A673 (cell line): Measurements from ENCODE around the gene CEBPE. TPM values are rescaled to one million over a fixed set of nuclear protein-coding genes. Genes with fewer than 3 reads are reported as not detected.

ENCODE experiments used
- BruUV-seq: library from RNA; stranded (reverse); fragments of 400-500 nt; replicated peaks from 2 replicates; lab custom pipeline; 2021; lab: Mats Ljungman, UMichigan
- CTCF ChIA-PET: fragments of 300-600 bp; sonication (Branson Sonifier 250); formaldehyde crosslinking; loops from one replicate; lab custom pipeline; 2022; ENCODE audit warnings: antibody characterized with exemption; lab: Charles Lee
- POLR2A ChIA-PET: fragments of 300-600 bp; sonication (Branson Sonifier 250); formaldehyde crosslinking; loops from one replicate; lab custom pipeline; 2022; ENCODE audit warnings: antibody characterized with exemption; ENCODE audit not compliant: low non-redundant PET; lab: Charles Lee
- DNase-seq: peaks from one replicate; pipeline ENCODE4 v3.0.0-alpha.2; 2015; ENCODE audit warnings: low spot score
- H3K27ac ChIP-seq: fragments of 200-600 bp; sonication (generic); 2 replicates; pipeline ENCODE4 v1.5.1; 2016; ENCODE audit warnings: mixed run types, low read depth, mild to moderate bottlenecking, mixed read lengths, antibody characterized with exemption, low read length; ENCODE audit not compliant: poor library complexity, severe bottlenecking
- H3K27me3 ChIP-seq: fragments of 200-600 bp; sonication (generic); replicated peaks from 2 replicates; pipeline ENCODE4 v1.6.1; 2017; ENCODE audit warnings: mixed run types, low read depth, mild to moderate bottlenecking, mixed read lengths, antibody characterized with exemption, low read length; ENCODE audit not compliant: insufficient read depth, poor library complexity
- H3K36me3 ChIP-seq: fragments of 200-600 bp; sonication (generic); 2 replicates; pipeline ENCODE4 v1.6.1; 2016; ENCODE audit warnings: mixed run types, mild to moderate bottlenecking, mixed read lengths, antibody characterized with exemption, low read length; ENCODE audit not compliant: insufficient read depth, poor library complexity, severe bottlenecking
- H3K4me1 ChIP-seq: fragments of 200-600 bp; sonication (generic); 2 replicates; pipeline ENCODE4 v1.6.1; 2017; ENCODE audit warnings: mixed run types, mild to moderate bottlenecking, mixed read lengths, antibody characterized with exemption, low read length; ENCODE audit not compliant: insufficient read depth, poor library complexity, severe bottlenecking
- H3K4me3 ChIP-seq: fragments of 200-600 bp; sonication (generic); 2 replicates; pipeline ENCODE4 v1.5.1; 2016; ENCODE audit warnings: low read depth, mixed run types, mild to moderate bottlenecking, mixed read lengths, low read length; ENCODE audit not compliant: poor library complexity, severe bottlenecking
- H3K9me3 ChIP-seq: fragments of 200-600 bp; sonication (generic); 2 replicates; pipeline ENCODE4 v1.6.1; 2016; ENCODE audit warnings: mixed run types, low read depth, mild to moderate bottlenecking, mixed read lengths, antibody characterized with exemption, low read length; ENCODE audit not compliant: poor library complexity, severe bottlenecking
- EZH2 ChIP-seq: fragments of 200-600 bp; sonication (generic); IDR thresholded peaks from 2 replicates; pipeline ENCODE4 v1.6.1; 2017; ENCODE audit warnings: borderline replicate concordance, low read depth, mild to moderate bottlenecking, mixed read lengths, antibody characterized with exemption, low read length; ENCODE audit not compliant: poor library complexity, severe bottlenecking
- intact Hi-C: fragments of 100-400 bp; cut with micrococcal nuclease; formaldehyde crosslinking; loops from one replicate; pipeline ENCODE4 v1.10.0; 2022; ENCODE audit not compliant: unreplicated experiment
- total RNA-seq: library from RNA; stranded (reverse); gene quantifications from 2 replicates; pipeline ENCODE4 v1.2.3, GENCODE V29; 2021
- TF ChIP-seq, protein P1 (sequence below): fragments of 300-800, 200-600 bp; sonication (generic); conservative IDR thresholded peaks from 2 replicates; pipeline ENCODE4 v1.5.1; 2017; ENCODE audit warnings: low read depth, mild to moderate bottlenecking, antibody characterized with exemption, low read length, moderate library complexity, mixed read lengths

Gene CEBPE
- total RNA-seq, 1 experiment from 2014 or later, result not detected

DNA sequence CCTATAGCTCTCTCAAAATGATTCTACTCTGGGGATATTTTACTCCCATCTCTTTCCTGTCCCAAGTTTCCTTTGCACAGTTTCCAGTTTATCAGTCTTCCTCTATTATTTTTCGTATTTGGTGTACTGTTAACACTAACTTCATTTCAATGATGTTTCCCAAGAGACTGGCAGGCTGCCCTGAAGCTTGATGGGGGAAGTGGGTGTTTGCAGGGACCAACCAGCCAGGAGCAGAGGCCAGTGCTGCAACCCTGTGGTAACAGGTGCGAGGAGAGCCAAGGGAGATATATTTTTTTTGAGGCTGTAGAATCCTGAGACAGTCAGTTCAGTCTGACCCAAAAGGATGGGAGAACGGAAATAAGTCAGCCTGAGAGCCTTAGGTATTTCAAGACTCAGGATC is 11.8 kb upstream of the CEBPE start:
- no TSS peak for BruUV-seq
- ChIA-PET POLR2A (no interaction called here), CTCF (no interaction called here)
- DNase-seq, result no peak
- Histone ChIP-seq H3K36me3 (no peaks in the 10 kb centered on the region), H3K4me1 (no peaks in the 10 kb centered on the region), H3K4me3 (no peak overlapping the region), H3K27ac (no peak overlapping the region), H3K27me3 (no peaks in the 10 kb centered on the region), H3K9me3 (no peaks in the 10 kb centered on the region)
- intact Hi-C loops, result no loop called here
- no peak for TF ChIP-seq EZH2
- TF ChIP-seq, protein P1, sequence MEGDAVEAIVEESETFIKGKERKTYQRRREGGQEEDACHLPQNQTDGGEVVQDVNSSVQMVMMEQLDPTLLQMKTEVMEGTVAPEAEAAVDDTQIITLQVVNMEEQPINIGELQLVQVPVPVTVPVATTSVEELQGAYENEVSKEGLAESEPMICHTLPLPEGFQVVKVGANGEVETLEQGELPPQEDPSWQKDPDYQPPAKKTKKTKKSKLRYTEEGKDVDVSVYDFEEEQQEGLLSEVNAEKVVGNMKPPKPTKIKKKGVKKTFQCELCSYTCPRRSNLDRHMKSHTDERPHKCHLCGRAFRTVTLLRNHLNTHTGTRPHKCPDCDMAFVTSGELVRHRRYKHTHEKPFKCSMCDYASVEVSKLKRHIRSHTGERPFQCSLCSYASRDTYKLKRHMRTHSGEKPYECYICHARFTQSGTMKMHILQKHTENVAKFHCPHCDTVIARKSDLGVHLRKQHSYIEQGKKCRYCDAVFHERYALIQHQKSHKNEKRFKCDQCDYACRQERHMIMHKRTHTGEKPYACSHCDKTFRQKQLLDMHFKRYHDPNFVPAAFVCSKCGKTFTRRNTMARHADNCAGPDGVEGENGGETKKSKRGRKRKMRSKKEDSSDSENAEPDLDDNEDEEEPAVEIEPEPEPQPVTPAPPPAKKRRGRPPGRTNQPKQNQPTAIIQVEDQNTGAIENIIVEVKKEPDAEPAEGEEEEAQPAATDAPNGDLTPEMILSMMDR, result no peak

DNA sequence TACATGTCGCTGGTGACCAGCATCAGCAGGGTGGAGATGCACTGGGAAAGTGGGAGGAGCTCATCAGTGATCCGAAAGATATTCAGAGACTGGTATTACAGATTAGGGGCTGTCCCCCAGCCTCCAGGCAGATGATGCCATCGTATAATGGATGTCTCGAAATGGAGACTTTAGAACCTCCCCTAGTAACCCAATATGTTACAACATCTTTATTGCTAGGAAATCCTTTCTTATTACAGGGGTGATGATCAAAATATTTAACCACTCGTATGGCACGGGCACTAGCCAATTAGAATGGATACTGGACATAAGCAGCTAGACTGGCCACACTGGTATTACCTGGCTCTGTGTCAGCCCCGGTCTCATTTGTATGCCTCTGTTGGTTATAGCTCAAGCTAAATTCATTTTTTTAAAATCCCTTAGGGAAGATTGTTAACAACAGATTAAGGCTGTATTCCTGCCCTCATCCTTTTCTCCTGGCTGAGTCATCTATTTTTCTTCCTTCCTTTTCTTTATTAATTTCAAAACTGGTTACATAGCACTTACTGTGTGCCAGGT is 10.8 kb upstream of the CEBPE start:
- no TSS peak for BruUV-seq
- peaks cover 4% of the 10 kb centered on the region for H3K4me1 ChIP-seq
- no peak overlapping the region for H3K27ac ChIP-seq
- H3K27me3 ChIP-seq, result no peaks in the 10 kb centered on the region
- H3K4me3 ChIP-seq, result no peak overlapping the region
- intact Hi-C loops, result loop anchor here (10.0 kb wide), 1 partner anchor 165 kb away; no protein-coding TSS in a partner anchor
- H3K36me3 ChIP-seq, result no peaks in the 10 kb centered on the region
- ChIA-PET CTCF (interaction anchor here (0.5 to 0.8 kb wide), 2 partner anchors 9 to 159 kb away, joined by 3 to 5 read pairs; no protein-coding TSS in a partner anchor), POLR2A (no interaction called here)
- H3K9me3 ChIP-seq, result no peaks in the 10 kb centered on the region
- TF ChIP-seq, protein P1, result no peak
- no peak for TF ChIP-seq EZH2
- DNase-seq, result no peak

DNA sequence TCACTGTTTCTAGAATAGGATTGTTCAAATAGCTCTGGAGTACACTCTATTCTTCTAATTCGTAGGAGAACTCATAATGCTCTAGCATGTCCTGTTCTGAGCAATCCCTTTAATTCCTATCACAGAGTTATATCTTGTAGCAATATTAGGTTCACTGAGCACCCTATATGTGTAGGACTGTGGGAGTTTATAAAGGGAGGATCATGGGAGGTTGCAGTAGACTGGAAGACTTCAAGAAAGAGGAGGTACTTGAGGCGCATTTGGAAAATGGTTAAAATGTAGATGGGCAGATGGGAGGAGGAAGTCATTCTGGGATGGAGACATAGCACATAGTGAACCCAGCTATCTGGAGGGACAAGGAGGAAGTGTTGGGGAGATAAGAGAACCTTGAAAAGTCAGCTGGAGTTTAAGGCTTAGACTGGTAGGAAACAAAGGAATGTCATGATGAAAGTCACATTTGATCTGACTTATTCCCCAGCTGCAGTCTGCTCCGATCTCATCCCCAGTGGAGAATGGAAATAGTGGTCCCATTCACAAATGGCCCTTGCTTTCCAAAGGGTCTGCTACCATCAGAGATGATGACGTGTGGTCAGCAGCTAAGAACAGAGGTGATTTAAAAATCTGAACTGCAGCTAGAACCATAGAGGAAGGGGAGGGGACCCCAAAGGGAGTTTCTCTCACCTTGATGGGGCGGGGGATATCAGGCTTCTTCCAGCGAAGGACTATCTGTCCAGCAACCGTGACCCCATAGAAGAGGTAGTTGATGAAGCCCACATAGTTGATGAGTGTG is 10.1 kb upstream of the CEBPE start:
- no TSS peak for BruUV-seq
- no peaks in the 10 kb centered on the region for H3K36me3 ChIP-seq

More for the DNA sequence above, 10.1 kb upstream of the CEBPE start:
- intact Hi-C loops, result loop anchor here (10.0 kb wide), 1 partner anchor 166 kb away; no protein-coding TSS in a partner anchor
- DNase-seq, result no peak
- TF ChIP-seq, protein P1, result no peak
- TF ChIP-seq EZH2, result no peak
- H3K27me3 ChIP-seq, result no peaks in the 10 kb centered on the region
- H3K4me3 ChIP-seq, result no peak overlapping the region
- ChIA-PET CTCF (interaction anchor here (0.8 kb wide), 1 partner anchor 8 kb away, joined by 5 read pairs; no protein-coding TSS in a partner anchor), POLR2A (no interaction called here)
- H3K4me1 ChIP-seq, result peaks cover 10% of the 10 kb centered on the region
- no peak overlapping the region for H3K27ac ChIP-seq
- no peaks in the 10 kb centered on the region for H3K9me3 ChIP-seq
